Measurements from ENCODE around the gene MBD5.

Gene MBD5

DNA sequence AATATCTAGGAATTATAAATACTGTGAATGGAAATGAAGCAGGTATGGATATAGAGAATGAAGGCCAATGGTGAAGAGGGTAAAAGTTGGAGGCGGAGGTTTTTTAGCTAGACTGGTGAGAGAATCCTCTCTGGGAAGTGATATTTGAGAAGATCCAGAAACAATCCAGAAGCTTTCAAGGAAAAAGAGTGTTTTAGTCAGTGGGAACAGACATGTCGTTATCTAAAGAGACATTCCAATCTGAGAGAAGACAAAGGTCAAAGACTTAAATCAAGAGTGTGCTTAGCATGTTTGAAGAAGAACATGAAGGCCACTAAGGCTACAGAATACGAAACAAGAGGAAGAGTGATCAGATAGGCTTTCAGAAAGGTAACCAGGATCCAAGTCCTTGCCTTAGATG, 211.0 kb downstream of the MBD5 start:
- no peak for DNase-seq (ENCODE audit: low spot score)

DNA sequence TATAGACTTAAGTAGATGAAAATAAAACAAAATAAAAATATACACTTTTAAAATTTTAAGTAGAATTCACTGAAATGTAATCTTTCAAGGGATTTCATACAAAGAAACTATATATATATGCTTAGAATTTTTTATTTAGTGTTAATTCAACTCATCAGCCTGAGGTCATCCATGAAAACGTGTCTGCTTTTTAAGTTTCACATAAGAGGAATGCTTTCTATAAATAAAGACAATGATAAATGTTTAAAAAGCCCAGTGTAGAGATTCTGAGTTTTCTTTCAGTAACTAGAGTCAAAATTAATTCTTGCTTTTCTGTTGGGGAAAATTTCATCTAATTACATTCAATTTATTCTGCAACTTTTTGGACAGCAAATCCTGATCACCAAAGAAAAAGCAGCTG, 213.3 kb downstream of the MBD5 start:
- DNase-seq (ENCODE audit: low spot score) = no peak

DNA sequence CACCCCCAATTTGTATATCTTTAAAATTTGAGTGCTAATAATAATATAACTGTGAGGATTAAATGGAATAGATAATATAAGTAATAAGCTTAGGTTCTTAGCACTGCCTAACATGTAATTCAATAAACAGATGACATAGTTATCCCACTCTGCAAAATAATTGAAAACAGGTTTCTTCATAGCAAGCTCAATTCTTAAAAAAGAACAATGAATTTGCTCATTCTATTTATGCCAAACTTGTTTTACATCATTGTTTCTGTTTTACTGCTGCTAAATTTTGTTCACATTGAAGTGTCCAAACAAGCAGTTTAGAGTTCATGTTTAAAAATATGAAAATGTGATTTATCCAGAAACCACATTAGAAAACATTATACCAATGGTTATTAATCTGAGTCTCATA, 217.0 kb downstream of the MBD5 start:
- no peak for DNase-seq (ENCODE audit: low spot score)

DNA sequence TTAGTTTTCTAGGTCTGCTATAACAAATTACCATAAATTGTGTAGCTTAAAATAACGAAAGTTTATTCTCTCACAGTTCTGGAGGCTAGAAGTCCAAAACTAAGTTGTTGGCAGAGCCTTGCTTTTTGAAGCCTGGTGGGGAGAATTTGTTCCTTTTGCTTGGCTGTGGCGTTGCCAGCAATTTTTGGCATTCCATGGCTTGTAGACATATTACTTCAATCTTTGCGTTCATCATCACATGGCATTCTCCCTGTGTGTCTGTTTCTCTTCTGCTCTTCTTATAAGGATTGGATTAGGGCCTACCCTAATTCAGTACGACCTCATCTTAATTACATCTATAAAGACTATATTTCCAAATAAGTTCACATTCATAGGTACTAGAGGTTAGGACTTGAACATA, 217.7 kb downstream of the MBD5 start:
- no peak for DNase-seq (ENCODE audit: low spot score)

DNA sequence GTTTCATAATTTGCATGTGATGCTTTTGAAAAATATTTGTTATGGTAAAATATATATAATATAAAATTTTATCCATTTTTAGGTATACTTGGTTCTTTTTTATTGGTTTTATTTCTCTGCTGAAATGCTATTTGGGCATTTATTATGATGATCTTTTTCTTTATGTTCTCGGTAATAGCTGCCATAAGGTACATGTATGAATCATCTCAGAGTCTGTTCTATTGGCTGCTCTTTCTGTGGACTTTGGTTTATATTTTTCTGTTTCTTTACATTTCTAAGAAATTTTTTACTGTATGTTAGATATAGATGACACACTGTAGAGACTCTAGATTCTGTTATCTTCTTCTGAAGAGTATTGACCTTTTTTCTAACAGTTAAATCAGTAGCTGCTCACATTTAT, 219.9 kb downstream of the MBD5 start:
- no peak for DNase-seq (ENCODE audit: low spot score)

DNA sequence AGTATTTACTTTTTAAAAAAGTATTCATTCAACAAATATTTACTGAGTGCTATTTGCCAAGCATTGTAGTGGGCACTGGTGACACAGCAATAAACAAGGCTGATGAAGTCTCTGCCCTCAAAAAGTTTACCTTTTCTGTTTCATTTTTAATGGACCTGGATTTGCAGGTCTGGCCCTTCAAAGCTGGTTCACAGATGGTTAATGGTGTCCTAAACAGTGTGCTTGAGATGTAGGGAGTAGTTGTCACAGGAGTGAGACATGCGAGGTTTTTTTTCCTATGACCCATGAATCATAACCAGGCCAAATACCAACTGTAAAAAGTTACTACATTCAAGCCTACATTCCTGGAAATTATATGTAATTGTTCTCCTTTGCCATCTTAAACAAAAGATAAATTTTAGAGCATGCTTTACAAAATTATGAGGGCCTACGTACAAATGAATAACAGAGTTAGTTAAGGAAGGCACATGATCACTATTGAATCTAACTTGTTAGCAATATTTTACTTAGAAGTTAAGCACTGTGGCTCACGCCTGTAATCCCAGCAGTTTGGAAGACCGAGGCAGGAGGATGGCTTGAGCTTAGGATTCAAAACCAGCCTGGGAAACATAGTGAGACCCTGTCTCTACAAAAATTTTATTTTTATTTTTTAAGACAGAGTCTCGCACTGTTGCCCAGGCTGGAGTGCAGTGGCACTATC, 223.9 kb downstream of the MBD5 start:
- no peak for DNase-seq (ENCODE audit: low spot score)

DNA sequence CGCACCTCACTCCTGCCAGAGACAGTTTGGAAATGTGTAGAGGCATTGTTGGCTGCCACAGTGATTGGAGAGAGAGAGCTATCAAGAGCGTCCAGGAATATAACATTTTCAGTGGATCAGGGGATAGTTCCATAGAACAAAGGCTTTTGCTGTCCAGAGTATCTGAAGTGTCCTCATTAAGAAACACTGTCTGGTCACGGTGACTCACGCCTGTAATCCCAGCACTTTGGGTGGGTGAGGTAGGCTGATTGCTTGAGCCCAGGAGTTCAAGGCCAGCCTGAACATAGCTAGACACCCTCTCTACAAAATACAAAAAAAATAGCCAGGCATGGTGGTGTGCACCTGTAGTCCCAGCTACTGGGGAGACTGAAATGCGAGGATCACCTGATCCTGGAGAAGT, 231.1 kb downstream of the MBD5 start:
- DNase-seq (ENCODE audit: low spot score) = no peak

DNA sequence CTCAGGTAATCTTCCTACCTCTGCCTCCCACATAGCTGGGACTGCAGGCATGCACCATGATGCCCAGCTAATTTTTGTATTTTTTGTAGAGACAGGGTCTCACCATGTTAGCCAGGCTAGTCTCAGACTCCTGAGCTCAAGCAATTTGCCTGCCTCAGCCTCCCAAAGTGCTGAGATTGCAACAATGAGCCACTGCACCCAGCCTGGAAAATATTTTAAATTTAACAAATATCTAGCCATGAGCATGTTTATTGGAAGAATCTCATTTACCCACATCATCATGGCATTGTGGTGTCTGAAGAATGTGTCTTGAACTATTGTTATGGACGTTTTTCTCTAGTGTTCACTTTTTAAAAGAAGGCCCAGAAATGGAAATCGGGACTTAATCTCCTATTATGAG, 231.8 kb downstream of the MBD5 start:
- no peak for DNase-seq (ENCODE audit: low spot score)

DNA sequence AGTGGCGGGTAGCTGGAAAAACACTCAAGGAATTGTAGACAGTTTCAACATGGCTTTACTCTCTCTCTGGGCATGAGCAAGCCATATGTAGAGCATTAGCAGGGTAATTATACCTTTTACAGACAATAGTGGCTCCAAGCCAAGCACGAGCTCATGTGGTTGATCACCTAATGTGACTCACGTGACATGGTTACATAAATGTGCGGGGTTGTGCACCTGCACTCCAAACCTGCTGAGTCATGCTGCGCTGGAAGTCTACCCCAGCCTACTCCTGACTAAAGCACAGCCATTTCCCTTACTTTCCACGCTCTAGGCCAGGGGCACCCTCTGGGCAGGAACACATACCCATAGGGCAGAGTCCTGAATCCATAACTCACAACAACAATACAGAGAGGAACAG, 232.8 kb downstream of the MBD5 start:
- DNase-seq (ENCODE audit: low spot score) = no peak

DNA sequence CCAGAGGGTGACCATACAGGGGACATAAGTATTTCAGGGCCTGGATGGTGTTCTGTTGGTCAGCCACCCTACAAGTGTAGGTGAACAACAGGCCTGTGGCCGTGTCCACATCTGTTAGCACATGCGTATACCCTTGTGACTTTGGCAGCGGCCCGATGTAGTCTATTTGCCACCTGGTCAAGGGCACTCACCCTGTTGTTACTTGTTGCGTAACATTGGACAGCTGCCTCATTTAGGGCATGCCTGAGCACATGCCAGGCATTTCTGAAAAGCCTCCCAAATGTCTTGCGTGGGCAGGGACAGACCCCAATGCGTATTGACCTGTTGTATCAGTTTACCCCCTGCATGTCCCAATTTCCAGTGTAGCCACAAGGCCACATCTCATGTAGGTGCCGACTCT, 235.0 kb downstream of the MBD5 start:
- no peak for DNase-seq (ENCODE audit: low spot score)

DNA sequence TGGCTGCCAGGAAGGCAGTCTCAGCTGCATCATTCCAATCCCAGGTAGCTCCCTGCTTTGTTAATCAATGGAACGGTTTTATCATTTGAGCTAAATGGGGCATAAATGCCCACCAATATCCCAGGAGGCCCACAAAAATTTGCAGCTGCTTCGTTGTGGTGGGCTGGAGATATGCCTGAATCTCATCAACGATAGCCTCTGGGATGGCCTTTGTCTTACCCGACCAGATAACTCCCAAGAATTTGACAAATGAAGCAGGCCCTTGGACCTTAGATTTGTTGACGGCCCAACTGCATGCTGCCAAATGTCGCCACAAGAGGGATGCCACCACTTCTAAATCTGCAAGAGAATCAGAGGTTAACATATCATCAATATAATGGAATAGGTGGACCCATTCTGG, 236.4 kb downstream of the MBD5 start:
- DNase-seq (ENCODE audit: low spot score) = no peak

DNA sequence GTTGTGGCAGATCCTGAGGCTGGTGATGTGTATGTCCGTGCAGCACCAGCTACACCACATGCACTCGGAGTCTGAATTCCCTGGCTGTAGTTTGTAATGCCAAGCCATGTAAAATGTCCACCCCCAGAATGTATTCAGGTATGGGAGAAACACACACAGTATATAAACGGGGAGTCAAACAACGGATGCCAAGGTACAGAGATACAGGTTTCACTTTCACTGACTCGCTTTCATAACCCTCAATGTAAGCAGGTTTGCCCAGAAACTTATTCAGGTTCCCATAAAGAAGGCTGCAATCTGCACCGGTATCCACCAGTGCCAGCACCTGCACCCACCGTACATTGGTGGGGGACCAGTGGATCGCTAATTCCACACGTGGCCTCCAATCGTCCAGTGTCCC, 237.2 kb downstream of the MBD5 start:
- DNase-seq (ENCODE audit: low spot score) = no peak

DNA sequence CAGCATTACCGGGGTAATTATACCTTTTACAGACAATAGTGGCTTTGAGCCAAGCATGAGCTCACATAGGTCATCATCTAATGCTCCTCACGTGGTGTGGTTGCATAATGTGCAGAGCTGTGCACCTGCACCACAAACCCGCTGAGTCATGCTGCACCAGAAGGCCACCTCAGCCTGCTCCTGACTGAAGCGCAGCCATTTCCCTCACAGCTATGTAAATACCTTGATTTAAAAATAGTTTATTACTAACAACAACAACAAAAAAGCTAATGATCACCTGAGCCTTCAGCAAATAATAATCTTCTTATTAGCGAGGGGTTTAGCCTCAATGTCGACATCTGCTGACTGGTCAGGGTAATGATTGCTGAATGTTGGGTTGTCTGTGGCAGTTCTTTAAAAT, 238.8 kb downstream of the MBD5 start:
- no peak for DNase-seq (ENCODE audit: low spot score)

DNA sequence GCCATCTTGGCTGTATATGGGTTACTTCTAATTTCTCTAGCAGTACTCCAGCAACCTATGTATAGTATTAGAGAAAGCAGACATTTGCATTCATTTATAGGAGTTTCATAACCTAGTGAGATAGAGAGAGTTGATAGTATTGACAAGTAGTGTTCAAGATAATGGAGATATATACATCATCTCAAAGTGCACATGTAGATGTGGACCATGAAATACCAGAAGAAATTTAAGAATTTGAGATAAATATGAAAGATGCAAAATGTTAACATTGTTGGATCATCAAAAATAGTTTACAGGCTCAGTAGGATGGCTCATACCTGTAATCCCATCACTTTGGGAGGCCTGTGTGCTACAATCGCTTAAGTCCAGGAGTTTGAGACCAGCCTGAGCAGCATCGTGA, 243.0 kb downstream of the MBD5 start:
- no peak for DNase-seq (ENCODE audit: low spot score)

DNA sequence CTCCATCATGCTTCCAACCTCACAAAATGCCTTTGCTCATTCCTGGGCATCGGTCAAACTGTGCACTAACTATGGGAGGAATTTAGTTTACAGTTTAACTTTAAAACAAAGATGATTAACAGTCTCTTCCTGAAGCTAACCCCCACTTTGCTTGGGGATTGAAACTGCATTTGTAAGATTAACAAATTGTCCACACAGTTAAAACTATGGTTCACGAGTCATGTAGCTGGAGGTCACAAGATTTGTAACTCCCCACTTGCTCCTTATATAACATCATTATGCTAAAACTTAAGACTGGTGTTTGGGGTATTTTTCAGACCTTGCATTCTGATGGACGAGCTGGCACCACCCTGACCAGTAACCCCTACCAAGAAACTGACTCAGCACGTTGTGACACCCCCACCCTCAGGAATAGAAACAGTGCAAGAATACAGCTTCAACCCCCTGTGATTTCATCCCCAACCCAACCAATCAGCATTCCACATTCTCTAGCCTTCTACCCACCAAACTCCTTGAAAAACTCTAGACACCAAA, 252.3 kb downstream of the MBD5 start:
- no peak for DNase-seq (ENCODE audit: low spot score)

DNA sequence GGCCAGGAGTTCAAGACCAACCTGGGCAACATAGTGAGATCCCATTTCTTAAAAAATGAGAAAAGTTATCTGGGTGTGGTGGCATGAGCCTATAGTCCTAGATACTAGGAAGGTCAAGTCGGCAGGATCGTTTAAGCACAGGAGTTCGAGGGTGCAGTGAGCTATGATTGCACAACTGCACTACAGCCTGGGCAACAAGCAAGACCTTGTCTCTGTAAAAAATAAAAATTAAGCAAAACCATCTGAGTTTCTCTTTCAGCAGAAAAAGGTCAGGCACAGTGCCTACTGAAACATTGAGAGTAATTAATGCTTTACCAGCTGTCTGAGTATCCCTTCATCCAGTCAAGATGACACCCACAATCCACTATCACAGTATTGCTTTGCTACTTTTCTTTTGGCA, 258.3 kb downstream of the MBD5 start:
- no peak for DNase-seq (ENCODE audit: low spot score)

DNA sequence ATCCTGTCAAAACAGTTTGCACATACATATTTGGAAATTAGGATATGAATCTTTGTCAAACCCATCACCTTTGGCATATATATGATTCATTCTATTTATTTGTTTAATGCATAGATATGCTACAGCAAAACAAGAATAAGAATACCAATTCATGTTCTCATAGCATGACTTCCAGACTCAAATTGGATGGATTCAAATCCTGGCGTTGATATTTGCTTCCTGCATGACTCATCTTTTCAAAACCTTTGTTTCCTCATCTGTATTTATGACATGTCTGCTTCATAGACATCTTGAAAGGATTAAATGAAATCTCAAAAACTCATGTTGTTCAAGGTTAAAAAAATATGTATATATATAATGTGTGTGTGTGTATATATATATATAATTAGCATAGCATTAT, 261.3 kb downstream of the MBD5 start:
- no peak for DNase-seq (ENCODE audit: low spot score)

DNA sequence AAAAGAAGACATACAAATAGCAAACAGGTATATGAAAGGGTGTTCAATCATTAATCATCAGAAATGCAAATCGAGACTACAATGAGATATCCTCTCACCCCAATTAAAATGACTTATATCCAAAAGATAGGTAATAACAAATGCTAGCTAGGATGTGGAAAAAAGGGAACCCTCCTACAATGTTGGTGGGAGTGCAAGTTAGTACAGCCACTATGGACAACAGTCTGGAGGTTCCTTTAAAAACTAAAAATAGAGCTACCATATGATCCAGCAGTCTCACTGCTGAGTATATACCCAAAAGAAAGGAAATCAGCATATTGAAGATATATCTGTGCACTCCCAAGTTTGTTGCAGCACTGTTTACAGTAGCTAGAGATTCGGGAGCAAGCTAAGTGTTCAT, 271.5 kb downstream of the MBD5 start:
- DNase-seq (ENCODE audit: low spot score) = no peak

DNA sequence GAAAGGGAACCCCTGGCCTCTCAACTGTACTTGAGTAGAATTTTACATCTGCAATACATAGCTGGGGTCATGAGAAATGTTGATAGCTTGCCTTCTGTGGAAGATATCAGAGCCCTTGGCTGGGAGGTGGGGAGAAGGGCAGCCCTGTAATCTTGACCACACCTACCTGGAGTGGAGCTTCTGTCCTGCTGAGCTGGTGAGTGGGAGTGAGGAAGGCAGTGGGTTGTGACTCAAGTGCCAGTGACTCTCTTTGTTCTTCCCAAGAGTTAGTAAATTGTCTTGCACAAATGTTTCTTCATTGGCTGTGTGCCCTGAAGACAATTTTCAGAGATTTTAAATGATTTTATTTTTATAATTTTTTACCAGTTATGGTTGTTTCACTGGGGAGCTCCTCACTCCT, 277.3 kb downstream of the MBD5 start:
- DNase-seq (ENCODE audit: low spot score) = no peak

DNA sequence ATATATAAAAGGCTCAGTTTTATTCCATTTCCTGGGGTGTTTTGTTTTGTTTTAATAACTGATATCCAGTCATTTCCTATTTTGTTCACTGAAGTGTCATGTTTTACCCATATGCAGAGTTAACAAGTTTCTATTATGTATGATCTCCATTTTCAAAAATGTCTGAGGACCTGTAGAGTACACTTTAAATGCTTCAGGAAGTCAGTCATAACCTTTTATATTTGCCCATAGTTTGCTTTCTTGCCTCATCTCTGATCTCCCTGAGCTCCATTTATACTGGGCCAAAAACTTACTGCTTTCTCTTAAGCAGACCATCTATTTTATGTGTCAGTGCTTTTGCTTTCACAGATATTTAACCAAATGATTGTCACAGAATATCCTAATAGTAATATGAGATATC, 278.7 kb downstream of the MBD5 start:
- no peak for DNase-seq (ENCODE audit: low spot score)

DNA sequence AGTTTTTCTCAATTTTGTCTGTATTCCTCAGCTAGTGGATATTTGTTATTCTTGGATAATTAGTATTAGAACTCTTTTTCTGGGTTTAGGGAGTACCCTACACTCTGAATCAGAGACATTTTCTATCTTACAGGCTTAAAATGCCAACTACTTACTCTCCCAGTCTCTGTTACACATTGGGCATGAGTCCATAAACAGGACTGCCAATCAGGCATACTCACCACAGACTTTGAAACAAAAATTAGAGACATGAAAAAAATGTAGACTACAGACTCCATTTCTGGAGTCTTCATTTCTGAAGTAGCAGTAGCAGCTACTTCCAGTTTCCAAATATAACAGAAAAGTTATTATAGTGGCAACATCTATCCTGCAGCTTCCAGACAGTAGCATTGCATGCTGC, 279.7 kb downstream of the MBD5 start:
- DNase-seq (ENCODE audit: low spot score) = no peak

DNA sequence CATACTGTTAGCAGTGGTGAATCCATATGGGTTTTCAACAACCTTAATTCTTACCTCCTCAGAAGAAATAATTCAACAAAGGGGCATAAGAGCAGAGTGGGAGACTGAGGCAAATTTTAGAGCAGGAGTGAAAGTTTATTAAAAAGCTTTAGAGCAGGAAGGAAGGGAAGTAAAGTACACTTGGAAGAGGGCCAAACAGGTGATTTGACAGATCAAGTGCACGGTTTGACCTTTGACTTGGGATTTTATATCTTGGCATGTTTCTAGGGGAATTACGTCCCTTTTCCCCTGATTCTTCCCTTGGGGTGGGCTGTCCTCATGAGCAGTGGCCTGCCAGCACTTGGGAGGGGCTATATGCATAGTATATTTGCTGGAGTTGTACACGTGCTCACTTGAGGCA, 280.5 kb downstream of the MBD5 start:
- no peak for DNase-seq (ENCODE audit: low spot score)

DNA sequence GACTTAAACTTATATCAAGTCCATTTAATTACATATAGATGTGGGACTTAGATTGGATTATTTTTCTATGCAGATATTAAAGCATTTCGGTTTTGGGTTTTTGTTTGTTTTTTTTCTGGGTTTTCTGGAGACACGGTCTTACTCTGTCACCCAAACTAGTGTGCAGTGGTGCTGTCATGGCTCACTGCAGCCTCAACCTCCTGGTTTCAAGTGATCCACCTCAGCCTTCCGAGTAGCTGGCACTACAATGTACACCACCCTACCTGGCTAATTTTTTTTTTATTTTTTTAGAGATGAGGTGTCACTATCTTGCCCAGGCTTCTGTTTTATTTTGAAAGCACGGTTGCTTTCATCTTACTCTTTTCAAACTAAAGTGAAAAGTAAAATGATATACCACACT, 281.6 kb downstream of the MBD5 start:
- no peak for DNase-seq (ENCODE audit: low spot score)

DNA sequence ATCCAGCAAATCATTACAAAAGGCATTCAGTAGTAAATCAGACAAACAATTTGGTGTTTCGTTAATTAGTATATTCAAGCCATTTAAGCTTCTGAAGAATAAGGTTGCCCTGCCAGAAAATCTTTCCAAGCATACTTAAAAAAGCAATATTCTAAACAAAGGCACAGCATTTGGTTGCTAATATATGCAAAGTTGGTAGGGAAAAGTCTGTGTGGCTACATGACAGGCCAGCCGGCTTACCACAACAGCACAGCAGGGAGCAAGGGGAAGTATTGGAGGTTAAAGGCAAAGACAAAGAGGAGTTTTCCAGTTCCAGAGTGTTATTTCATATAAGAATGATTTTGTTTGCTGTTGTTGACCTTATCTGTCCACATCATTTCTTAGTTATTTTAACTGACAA, 282.3 kb downstream of the MBD5 start:
- DNase-seq (ENCODE audit: low spot score) = no peak

DNA sequence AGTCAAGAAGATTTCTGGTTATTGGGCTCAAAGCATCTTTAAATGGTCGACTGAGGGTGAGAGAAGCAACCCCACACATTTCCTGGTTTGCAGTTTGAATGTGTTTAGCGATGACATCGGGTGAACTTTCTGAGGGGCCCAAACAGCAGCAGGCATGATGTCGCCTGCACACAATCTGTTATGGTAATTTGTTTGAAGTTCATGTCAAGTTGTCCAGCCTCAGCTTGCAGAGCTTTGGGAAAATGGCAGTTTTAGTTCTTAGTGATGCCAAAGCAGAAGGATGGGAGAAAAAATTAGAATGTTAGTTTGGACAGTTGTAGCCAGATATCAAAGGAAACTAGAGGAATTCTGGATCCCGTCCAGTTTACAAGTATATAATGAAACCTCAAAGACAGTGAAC, 284.6 kb downstream of the MBD5 start:
- no peak for DNase-seq (ENCODE audit: low spot score)

All from HuH-7.5 (cell line).